H9 (cell line): ENCODE data around the gene ERFL. TPM values are rescaled to one million over a fixed set of nuclear protein-coding genes. Genes with fewer than 3 reads are reported as not detected.

ENCODE experiments used
- DNase-seq: peaks from one replicate; pipeline ENCODE4 v3.0.0-alpha.2; 2017
- H2AFZ ChIP-seq: one replicate; pipeline ENCODE4 v1.6.1; 2013; ENCODE audit warnings: mild to moderate bottlenecking, low read length, control low read depth, moderate library complexity
- H2AK5ac ChIP-seq: 2 replicates; pipeline ENCODE4 v1.6.1; 2013; ENCODE audit warnings: low read length, control low read depth, mixed read lengths; ENCODE audit not compliant: insufficient read length
- H2BK120ac ChIP-seq: one replicate; pipeline ENCODE4 v1.6.1; 2013; ENCODE audit warnings: low read depth, mild to moderate bottlenecking, low read length, control low read depth, inconsistent platforms; ENCODE audit not compliant: poor library complexity, severe bottlenecking
- H2BK12ac ChIP-seq: 2 replicates; pipeline ENCODE4 v1.6.1; 2013; ENCODE audit warnings: low read length, control low read depth, mixed read lengths, low read depth; ENCODE audit not compliant: insufficient read length
- H2BK15ac ChIP-seq: 2 replicates; pipeline ENCODE4 v1.6.1; 2013; ENCODE audit warnings: low read depth, low read length, control low read depth
- H2BK20ac ChIP-seq: one replicate; pipeline ENCODE4 v1.6.1; 2013; ENCODE audit warnings: low read depth, mild to moderate bottlenecking, low read length, control low read depth, inconsistent platforms; ENCODE audit not compliant: poor library complexity, severe bottlenecking
- H2BK5ac ChIP-seq: 2 replicates; pipeline ENCODE4 v1.6.1; 2013; ENCODE audit warnings: low read length, control low read depth, mixed read lengths; ENCODE audit not compliant: insufficient read length
- H3K14ac ChIP-seq: 2 replicates; pipeline ENCODE4 v1.6.1; 2013; ENCODE audit warnings: low read length, control low read depth; ENCODE audit not compliant: insufficient read depth
- H3K18ac ChIP-seq: 2 replicates; pipeline ENCODE4 v1.6.1; 2013; ENCODE audit warnings: low read depth, mild to moderate bottlenecking, mixed read lengths, low read length, control low read depth; ENCODE audit not compliant: insufficient read length
- H3K23ac ChIP-seq: 2 replicates; pipeline ENCODE4 v1.6.1; 2013; ENCODE audit warnings: low read length, control low read depth, mixed read lengths, low read depth; ENCODE audit not compliant: insufficient read length
- H3K23me2 ChIP-seq: 2 replicates; pipeline ENCODE4 v1.6.1; 2013; ENCODE audit warnings: low read depth, mild to moderate bottlenecking, mixed read lengths, low read length, control low read depth; ENCODE audit not compliant: insufficient read length, poor library complexity, severe bottlenecking
- H3K27ac ChIP-seq: 2 replicates; pipeline ENCODE4 v1.5.1; 2013; ENCODE audit warnings: low read length, control low read depth, mixed read lengths, low read depth; ENCODE audit not compliant: insufficient read length
- H3K27me3 ChIP-seq: 2 replicates; pipeline ENCODE4 v1.6.1; 2013; ENCODE audit warnings: low read length, control low read depth, inconsistent platforms; ENCODE audit not compliant: insufficient read depth
- H3K4ac ChIP-seq: 2 replicates; pipeline ENCODE4 v1.6.1; 2013; ENCODE audit warnings: low read depth, mild to moderate bottlenecking, control low read depth, inconsistent platforms, low read length, moderate library complexity
- H3K4me1 ChIP-seq: 2 replicates; pipeline ENCODE4 v1.6.1; 2013; ENCODE audit warnings: low read length, control low read depth, inconsistent platforms; ENCODE audit not compliant: insufficient read depth
- H3K4me2 ChIP-seq: 2 replicates; pipeline ENCODE4 v1.6.1; 2013; ENCODE audit warnings: low read length, control low read depth, mixed read lengths; ENCODE audit not compliant: insufficient read length, insufficient read depth
- H3K56ac ChIP-seq: 2 replicates; pipeline ENCODE4 v1.6.1; 2013; ENCODE audit warnings: low read depth, mild to moderate bottlenecking, mixed read lengths, low read length, control low read depth; ENCODE audit not compliant: insufficient read length
- H3K79me1 ChIP-seq: 2 replicates; pipeline ENCODE4 v1.6.1; 2013; ENCODE audit warnings: low read depth, mild to moderate bottlenecking, moderate library complexity, low read length, control low read depth, inconsistent platforms; ENCODE audit not compliant: insufficient read depth, poor library complexity, severe bottlenecking
- H3K79me2 ChIP-seq: 2 replicates; pipeline ENCODE4 v1.6.1; 2013; ENCODE audit warnings: low read length, control low read depth, inconsistent platforms; ENCODE audit not compliant: insufficient read depth
- H3K9ac ChIP-seq: 2 replicates; pipeline ENCODE4 v1.6.1; 2013; ENCODE audit warnings: low read length, control low read depth, mixed read lengths; ENCODE audit not compliant: insufficient read length; ENCODE audit errors: extremely low read depth
- H3K9me3 ChIP-seq: one replicate; pipeline ENCODE4 v1.6.1; 2013; ENCODE audit warnings: low read depth, low read length, inconsistent platforms; ENCODE audit not compliant: control insufficient read depth
- H3T11ph ChIP-seq: one replicate; pipeline ENCODE4 v1.6.1; 2013; ENCODE audit warnings: mild to moderate bottlenecking, low read length, control low read depth, inconsistent platforms
- H4K20me1 ChIP-seq: one replicate; pipeline ENCODE4 v1.6.1; 2013; ENCODE audit not compliant: control insufficient read depth, insufficient read length, insufficient read depth
- H4K5ac ChIP-seq: 2 replicates; pipeline ENCODE4 v1.6.1; 2013; ENCODE audit warnings: low read depth, mild to moderate bottlenecking, mixed read lengths, low read length, control low read depth; ENCODE audit not compliant: insufficient read length
- H4K8ac ChIP-seq: replicated peaks from 2 replicates; pipeline ENCODE4 v1.6.1; 2013; ENCODE audit warnings: low read length, control low read depth, mixed read lengths, low read depth; ENCODE audit not compliant: insufficient read length
- H4K91ac ChIP-seq: 2 replicates; pipeline ENCODE4 v1.6.1; 2013; ENCODE audit warnings: low read depth, mild to moderate bottlenecking, moderate library complexity, mixed read lengths, low read length, control low read depth; ENCODE audit not compliant: insufficient read length
- H3K27ac Mint-ChIP-seq, 3 experiments: 2 replicates in 2 of 3; 3 replicates in 1 of 3; pipeline ENCODE4 v1.8.0; 2020 to 2021; ENCODE audit warnings: mixed read lengths in 3 of 3, mild to moderate bottlenecking in 1 of 3, moderate library complexity in 1 of 3
- H3K27me3 Mint-ChIP-seq: 2 replicates; pipeline ENCODE4 v1.8.0; 2021; ENCODE audit warnings: low read depth, mild to moderate bottlenecking, moderate library complexity, mixed read lengths
- H3K36me3 Mint-ChIP-seq, 3 experiments: 2 replicates in 2 of 3; 3 replicates in 1 of 3; pipeline ENCODE4 v1.8.0; 2020 to 2021; ENCODE audit warnings: low read depth in 3 of 3, mixed read lengths in 3 of 3; ENCODE audit not compliant: insufficient read depth in 1 of 3
- H3K4me1 Mint-ChIP-seq, 2 experiments: 2 replicates each; pipeline ENCODE4 v1.8.0; 2020; ENCODE audit warnings: mixed read lengths in 2 of 2
- H3K4me3 Mint-ChIP-seq, 2 experiments: 2 replicates in 1 of 2; 3 replicates in 1 of 2; pipeline ENCODE4 v1.8.0; 2020 to 2021; ENCODE audit warnings: mild to moderate bottlenecking in 2 of 2, mixed read lengths in 2 of 2, moderate library complexity in 1 of 2
- H3K9me3 Mint-ChIP-seq, 2 experiments: 2 replicates in 1 of 2; 3 replicates in 1 of 2; pipeline ENCODE4 v1.8.0; 2020; ENCODE audit warnings: mild to moderate bottlenecking in 2 of 2, mixed read lengths in 2 of 2, moderate library complexity in 1 of 2
- CTCF ChIP-seq: fragments of 200-600 bp; sonication (generic); conservative IDR thresholded peaks from 3 replicates; pipeline ENCODE4 v1.8.0; 2021; ENCODE audit warnings: antibody characterized with exemption, mild to moderate bottlenecking
- WGBS: extraction: QIAGEN DNeasy Blood & Tissue Kit; methylation state at CpG from one replicate; pipeline ENCODE4 v1.1.7; 2013; ENCODE audit warnings: missing lambda C conversion rate, low lambda C conversion rate, mixed read lengths; ENCODE audit not compliant: insufficient read length; ENCODE audit errors: extremely low coverage; 5-methylcytosine and 5-hydroxymethylcytosine counted together
- total RNA-seq: library from RNA; stranded (reverse); gene quantifications from 2 replicates; pipeline ENCODE4 v1.2.1, GENCODE V29; 2021

Gene ERFL
- total RNA-seq, 1 experiment from 2014 or later = 0.22 TPM

- Mint-ChIP-seq H3K27ac (no peak overlapping the region), H3K4me1 (peaks cover 1 to 19% of the 10 kb centered on the region in 2 experiments; a peak in 2 of 4 replicates), H3K36me3 (peaks cover 15 to 41% (median 37%) of the 10 kb centered on the region in 3 experiments; a peak in 6 of 7 replicates), H3K9me3 (peaks cover 0 to 2% of the 10 kb centered on the region in 2 experiments; a peak in 1 of 5 replicates), H3K27me3 (peaks cover 3% of the 10 kb centered on the region), H3K4me3 (no peak overlapping the region)
- Histone ChIP-seq H4K8ac (no peak overlapping the region), H4K5ac (no peak overlapping the region), H3K18ac (no peak overlapping the region), H3K4me2 (no peak overlapping the region), H2BK120ac (no peak overlapping the region), H3K23me2 (no peaks in the 10 kb centered on the region), H4K91ac (no peak overlapping the region), H3K9ac (no peak overlapping the region), H3K23ac (no peak overlapping the region), H3K27ac (no peak overlapping the region), H2BK20ac (no peak overlapping the region), H2BK15ac (no peak overlapping the region), H3T11ph (no peak overlapping the region), H2BK5ac (no peak overlapping the region), H3K79me2 (no peaks in the 10 kb centered on the region), H3K9me3 (no peaks in the 10 kb centered on the region), H2AFZ (no peak overlapping the region), H3K79me1 (no peaks in the 10 kb centered on the region), H3K27me3 (peaks cover 21% of the 10 kb centered on the region), H3K4ac (no peak overlapping the region), H3K4me1 (no peaks in the 10 kb centered on the region), H2AK5ac (no peak overlapping the region), H2BK12ac (no peak overlapping the region), H4K20me1 (no peaks in the 10 kb centered on the region), H3K56ac (no peak overlapping the region), H3K14ac (no peak overlapping the region; the same call in 1 of the 2 replicates)
- TF ChIP-seq CTCF = no peak
- no peak for DNase-seq
- WGBS = no CpG with 5 or more reads among the region's 21 CpGs
These were observed 21.2 kb downstream of the ERFL start for GRCh38 chr19:41906916-41907680.
